Measurements from ENCODE around the gene PIK3C2G.
A peak's percentile ranks its signal among the peaks of the same experiment; 100 is the strongest.

PIK3C2G gene

DNA sequence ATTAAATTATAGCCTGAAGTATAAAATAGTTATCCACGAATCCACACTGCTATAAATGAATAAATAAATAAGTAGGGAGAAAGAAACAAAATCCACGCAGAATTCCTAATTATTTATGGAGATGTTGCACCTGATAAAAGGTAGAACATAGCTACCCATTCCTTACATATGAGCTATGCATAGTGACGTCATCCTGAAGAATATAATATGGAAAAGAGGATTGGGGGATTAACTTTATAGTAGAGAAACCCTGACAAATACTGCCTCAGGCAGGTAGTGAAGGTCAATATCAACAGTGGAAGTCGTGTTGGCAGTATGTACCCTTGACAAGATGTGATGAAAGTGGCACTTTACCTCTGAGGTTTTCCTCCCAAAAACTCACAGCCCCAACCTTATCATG lies 394.0 kb downstream of the PIK3C2G start:
- H3K18ac ChIP-seq (ENCODE audit: low read length) = no peak overlapping the region
- no peak overlapping the region for H3K4me3 ChIP-seq (ENCODE audit: low read length)
- H2BK15ac ChIP-seq (replicated peaks; ENCODE audit: low read depth) = no peak overlapping the region
- WGBS (ENCODE audit: extremely low coverage, insufficient coverage, low lambda C conversion rate) = no CpG with 5 or more reads among the region's 4 CpGs
- no peak overlapping the region for H4K8ac ChIP-seq (ENCODE audit: low read depth, low read length)
- no peak overlapping the region for H2AK5ac ChIP-seq (ENCODE audit: low read length)
- no peak overlapping the region for H3K9ac ChIP-seq (ENCODE audit: low read length)
- no peak for DNase-seq
- H3K36me3 ChIP-seq (ENCODE audit: control insufficient read depth, insufficient read depth, low read length) = no peaks in the 10 kb centered on the region
- no peak overlapping the region for H3K4me2 ChIP-seq (ENCODE audit: low read length)
- no peak overlapping the region for H2BK120ac ChIP-seq (ENCODE audit: low read depth, low read length)
- no peak overlapping the region for H3K27ac ChIP-seq (ENCODE audit: low read depth, low read length)
- peaks cover 2% of the 10 kb centered on the region for H3K4me1 ChIP-seq (ENCODE audit: control insufficient read depth, low read depth, low read length)
- no peak overlapping the region for H2BK5ac ChIP-seq (ENCODE audit: low read length)
- no peaks in the 10 kb centered on the region for H3K79me2 ChIP-seq (ENCODE audit: control insufficient read depth, insufficient read depth, low read length)
- no peaks in the 10 kb centered on the region for H3K79me1 ChIP-seq (ENCODE audit: low read length)
- no peak overlapping the region for H4K5ac ChIP-seq (ENCODE audit: low read length)
- no peaks in the 10 kb centered on the region for H3K27me3 ChIP-seq (ENCODE audit: insufficient read depth, low read length, poor library complexity)
- H3K4ac ChIP-seq (ENCODE audit: low read depth, low read length) = no peak overlapping the region
- H3K23ac ChIP-seq (ENCODE audit: low read length) = no peak overlapping the region
- no peak overlapping the region for H3K56ac ChIP-seq (ENCODE audit: low read length)

DNA sequence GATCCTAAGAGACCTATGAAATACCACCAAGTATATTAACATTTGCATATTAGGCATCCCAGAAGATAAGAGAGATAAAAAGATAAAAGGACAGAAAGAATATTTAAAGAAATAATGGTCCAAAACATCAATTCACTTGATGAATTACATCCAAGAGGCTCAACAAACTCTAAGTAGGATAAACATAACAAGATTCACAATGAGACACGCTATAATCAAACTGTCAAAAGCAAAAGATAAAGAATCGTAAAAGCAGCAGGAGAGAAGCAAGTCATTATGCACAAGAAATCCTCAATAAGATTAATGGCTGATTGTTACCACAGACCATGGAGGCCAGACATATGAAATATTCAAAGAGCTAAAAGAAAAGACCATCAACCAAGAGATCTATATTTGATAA lies 396.9 kb downstream of the PIK3C2G start:
- Histone ChIP-seq H3K4ac (ENCODE audit: low read depth, low read length) (no peak overlapping the region), H4K5ac (ENCODE audit: low read length) (no peak overlapping the region), H3K56ac (ENCODE audit: low read length) (no peak overlapping the region), H3K79me1 (ENCODE audit: low read length) (no peaks in the 10 kb centered on the region), H3K27ac (ENCODE audit: low read depth, low read length) (no peak overlapping the region), H3K9ac (ENCODE audit: low read length) (no peak overlapping the region), H4K8ac (ENCODE audit: low read depth, low read length) (no peak overlapping the region), H3K36me3 (ENCODE audit: control insufficient read depth, insufficient read depth, low read length) (no peaks in the 10 kb centered on the region), H3K4me2 (ENCODE audit: low read length) (no peak overlapping the region), H2BK5ac (ENCODE audit: low read length) (no peak overlapping the region), H3K18ac (ENCODE audit: low read length) (no peak overlapping the region), H3K27me3 (ENCODE audit: insufficient read depth, low read length, poor library complexity) (no peaks in the 10 kb centered on the region), H3K79me2 (ENCODE audit: control insufficient read depth, insufficient read depth, low read length) (no peaks in the 10 kb centered on the region), H3K4me1 (ENCODE audit: control insufficient read depth, low read depth, low read length) (peaks cover 2% of the 10 kb centered on the region), H2BK120ac (ENCODE audit: low read depth, low read length) (no peak overlapping the region), H2BK15ac (replicated peaks; ENCODE audit: low read depth) (no peak overlapping the region), H3K23ac (ENCODE audit: low read length) (no peak overlapping the region), H2AK5ac (ENCODE audit: low read length) (no peak overlapping the region), H3K4me3 (ENCODE audit: low read length) (no peak overlapping the region)
- no CpG with 5 or more reads among the region's 2 CpGs for WGBS (ENCODE audit: extremely low coverage, insufficient coverage, low lambda C conversion rate)
- DNase-seq = peak; percentile 58

DNA sequence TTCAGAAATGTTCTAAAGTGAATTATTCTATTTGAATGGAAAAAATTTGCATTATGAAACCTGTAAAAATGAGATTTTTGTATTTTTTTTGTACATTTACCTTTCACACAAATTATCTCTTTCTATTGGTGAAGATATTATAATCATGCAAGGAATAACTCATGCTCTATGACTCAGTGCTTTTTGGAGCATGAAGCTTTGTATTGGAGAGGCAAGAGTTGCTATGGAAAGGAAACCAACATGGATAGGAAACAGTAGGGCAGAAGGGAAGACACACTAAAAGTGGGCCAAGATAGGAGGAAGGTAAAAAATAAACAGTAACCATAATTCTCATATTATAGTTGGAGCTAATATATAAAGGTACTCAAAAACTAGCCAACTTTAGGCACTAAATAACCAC lies 397.5 kb downstream of the PIK3C2G start:
- Histone ChIP-seq H3K56ac (ENCODE audit: low read length) (no peak overlapping the region), H3K4me3 (ENCODE audit: low read length) (no peak overlapping the region)

DNA sequence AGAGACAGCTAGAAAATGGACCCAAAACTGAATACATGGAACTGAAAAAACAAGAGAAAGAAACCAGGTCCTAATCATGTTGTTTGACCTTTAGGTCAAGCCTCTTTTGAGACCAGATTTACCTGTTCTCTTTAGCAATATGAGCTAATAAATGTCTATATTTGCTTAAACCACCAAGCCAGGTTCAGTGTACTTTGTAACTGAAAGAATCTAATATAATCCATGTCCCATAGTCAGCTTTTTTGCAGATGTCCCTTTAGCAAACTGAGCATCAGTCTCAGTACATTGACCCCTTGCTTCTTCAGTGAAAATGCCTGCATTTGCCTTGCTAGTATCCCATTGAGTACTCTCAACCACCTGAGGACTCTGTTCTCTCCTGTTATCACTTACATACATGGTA lies 414.8 kb downstream of the PIK3C2G start:
- Histone ChIP-seq H3K27ac (ENCODE audit: low read depth, low read length) (no peak overlapping the region), H3K27me3 (ENCODE audit: insufficient read depth, low read length, poor library complexity) (no peaks in the 10 kb centered on the region), H3K4me3 (ENCODE audit: low read length) (no peak overlapping the region), H3K4me1 (ENCODE audit: control insufficient read depth, low read depth, low read length) (no peaks in the 10 kb centered on the region), H3K18ac (ENCODE audit: low read length) (no peak overlapping the region), H3K4me2 (ENCODE audit: low read length) (no peak overlapping the region), H3K36me3 (ENCODE audit: control insufficient read depth, insufficient read depth, low read length) (no peaks in the 10 kb centered on the region), H4K5ac (ENCODE audit: low read length) (no peak overlapping the region), H3K23ac (ENCODE audit: low read length) (no peak overlapping the region), H3K79me2 (ENCODE audit: control insufficient read depth, insufficient read depth, low read length) (no peaks in the 10 kb centered on the region), H2AK5ac (ENCODE audit: low read length) (no peak overlapping the region), H2BK15ac (replicated peaks; ENCODE audit: low read depth) (no peak overlapping the region), H3K4ac (ENCODE audit: low read depth, low read length) (no peak overlapping the region), H4K8ac (ENCODE audit: low read depth, low read length) (no peak overlapping the region), H3K79me1 (ENCODE audit: low read length) (no peaks in the 10 kb centered on the region), H3K56ac (ENCODE audit: low read length) (no peak overlapping the region), H2BK5ac (ENCODE audit: low read length) (no peak overlapping the region), H2BK120ac (ENCODE audit: low read depth, low read length) (no peak overlapping the region), H3K9ac (ENCODE audit: low read length) (no peak overlapping the region)
- DNase-seq = no peak

More for the DNA sequence above, 397.5 kb downstream of the PIK3C2G start:
- no peaks in the 10 kb centered on the region for H3K79me2 ChIP-seq (ENCODE audit: control insufficient read depth, insufficient read depth, low read length)
- no peak overlapping the region for H4K8ac ChIP-seq (ENCODE audit: low read depth, low read length)
- H3K27ac ChIP-seq (ENCODE audit: low read depth, low read length) = no peak overlapping the region
- H4K5ac ChIP-seq (ENCODE audit: low read length) = no peak overlapping the region
- H3K4me2 ChIP-seq (ENCODE audit: low read length) = no peak overlapping the region
- H3K9ac ChIP-seq (ENCODE audit: low read length) = no peak overlapping the region
- DNase-seq = peak; percentile 25
- H2BK120ac ChIP-seq (ENCODE audit: low read depth, low read length) = no peak overlapping the region
- H2AK5ac ChIP-seq (ENCODE audit: low read length) = no peak overlapping the region
- no peaks in the 10 kb centered on the region for H3K79me1 ChIP-seq (ENCODE audit: low read length)
- no peak overlapping the region for H3K4ac ChIP-seq (ENCODE audit: low read depth, low read length)
- H2BK5ac ChIP-seq (ENCODE audit: low read length) = no peak overlapping the region
- no peaks in the 10 kb centered on the region for H3K36me3 ChIP-seq (ENCODE audit: control insufficient read depth, insufficient read depth, low read length)
- no peak overlapping the region for H3K18ac ChIP-seq (ENCODE audit: low read length)
- no peaks in the 10 kb centered on the region for H3K27me3 ChIP-seq (ENCODE audit: insufficient read depth, low read length, poor library complexity)
- H3K23ac ChIP-seq (ENCODE audit: low read length) = no peak overlapping the region
- no peak overlapping the region for H2BK15ac ChIP-seq (replicated peaks; ENCODE audit: low read depth)
- peaks cover 2% of the 10 kb centered on the region for H3K4me1 ChIP-seq (ENCODE audit: control insufficient read depth, low read depth, low read length)

DNA sequence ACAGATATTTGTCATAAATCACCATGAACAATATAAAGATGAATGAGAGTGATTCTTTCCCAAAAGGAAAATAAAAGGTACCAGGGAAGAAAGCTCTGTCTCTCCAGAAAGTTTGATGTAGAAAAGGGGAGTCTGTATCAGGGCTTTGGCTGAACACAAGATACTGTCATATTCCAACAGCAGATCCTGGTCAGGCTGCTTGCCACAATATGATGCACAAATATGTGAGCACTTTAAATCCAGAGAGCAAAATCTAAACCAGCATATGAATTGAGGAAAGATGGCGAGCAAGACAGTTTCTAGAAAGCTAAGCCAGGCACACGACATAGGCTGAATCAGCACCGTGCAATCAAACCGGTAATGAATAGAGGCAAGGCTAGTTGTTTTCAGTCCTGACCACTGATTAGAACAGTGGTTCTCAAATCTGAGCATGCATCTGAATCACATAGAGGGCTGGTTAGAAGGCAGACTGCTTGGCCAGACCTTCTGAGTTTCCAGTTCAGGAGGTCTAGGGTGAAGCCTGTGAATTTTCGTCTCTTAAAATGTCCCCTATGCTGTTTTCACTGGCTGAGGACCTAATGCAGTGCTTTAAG lies 415.8 kb downstream of the PIK3C2G start:
- Histone ChIP-seq H3K4me2 (ENCODE audit: low read length) (no peak overlapping the region), H3K79me2 (ENCODE audit: control insufficient read depth, insufficient read depth, low read length) (no peaks in the 10 kb centered on the region), H3K4ac (ENCODE audit: low read depth, low read length) (no peak overlapping the region), H3K23ac (ENCODE audit: low read length) (no peak overlapping the region), H2AK5ac (ENCODE audit: low read length) (no peak overlapping the region), H2BK5ac (ENCODE audit: low read length) (no peak overlapping the region), H4K8ac (ENCODE audit: low read depth, low read length) (no peak overlapping the region), H3K4me1 (ENCODE audit: control insufficient read depth, low read depth, low read length) (no peaks in the 10 kb centered on the region), H3K79me1 (ENCODE audit: low read length) (no peaks in the 10 kb centered on the region), H3K27ac (ENCODE audit: low read depth, low read length) (no peak overlapping the region), H3K27me3 (ENCODE audit: insufficient read depth, low read length, poor library complexity) (no peaks in the 10 kb centered on the region), H3K36me3 (ENCODE audit: control insufficient read depth, insufficient read depth, low read length) (no peaks in the 10 kb centered on the region), H2BK120ac (ENCODE audit: low read depth, low read length) (no peak overlapping the region), H3K18ac (ENCODE audit: low read length) (no peak overlapping the region), H2BK15ac (replicated peaks; ENCODE audit: low read depth) (no peak overlapping the region), H3K4me3 (ENCODE audit: low read length) (no peak overlapping the region), H3K56ac (ENCODE audit: low read length) (no peak overlapping the region), H4K5ac (ENCODE audit: low read length) (no peak overlapping the region), H3K9ac (ENCODE audit: low read length) (no peak overlapping the region)
- no peak for DNase-seq
- no CpG with 5 or more reads among the region's 5 CpGs for WGBS (ENCODE audit: extremely low coverage, insufficient coverage, low lambda C conversion rate)

DNA sequence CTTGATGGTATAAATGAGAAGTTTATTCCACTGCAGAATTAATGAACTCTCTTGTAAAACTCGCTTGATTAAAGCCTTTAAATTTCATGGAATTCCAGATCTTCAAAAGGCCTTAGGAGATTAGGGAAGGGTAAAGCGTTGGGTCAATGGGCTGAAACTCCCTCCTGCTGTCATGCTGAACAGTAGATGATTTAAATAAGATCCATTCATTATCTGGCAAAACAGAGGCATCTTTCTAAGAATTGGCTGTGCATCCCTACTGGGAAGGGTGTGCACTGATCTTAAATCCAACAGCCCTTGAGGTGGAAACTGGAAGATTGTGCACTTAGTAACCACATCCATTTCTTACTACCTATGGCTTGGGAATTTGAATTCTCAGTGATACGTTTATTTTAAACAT lies 420.5 kb downstream of the PIK3C2G start:
- Histone ChIP-seq H3K79me2 (ENCODE audit: control insufficient read depth, insufficient read depth, low read length) (no peaks in the 10 kb centered on the region), H4K5ac (ENCODE audit: low read length) (no peak overlapping the region), H2BK5ac (ENCODE audit: low read length) (no peak overlapping the region), H3K4me3 (ENCODE audit: low read length) (no peak overlapping the region), H2BK120ac (ENCODE audit: low read depth, low read length) (no peak overlapping the region), H3K4me1 (ENCODE audit: control insufficient read depth, low read depth, low read length) (no peaks in the 10 kb centered on the region), H3K27ac (ENCODE audit: low read depth, low read length) (no peak overlapping the region), H2AK5ac (ENCODE audit: low read length) (no peak overlapping the region), H4K8ac (ENCODE audit: low read depth, low read length) (no peak overlapping the region), H3K27me3 (ENCODE audit: insufficient read depth, low read length, poor library complexity) (no peaks in the 10 kb centered on the region), H3K23ac (ENCODE audit: low read length) (no peak overlapping the region), H3K4ac (ENCODE audit: low read depth, low read length) (no peak overlapping the region), H3K79me1 (ENCODE audit: low read length) (no peaks in the 10 kb centered on the region), H3K9ac (ENCODE audit: low read length) (no peak overlapping the region), H3K18ac (ENCODE audit: low read length) (no peak overlapping the region), H3K56ac (ENCODE audit: low read length) (no peak overlapping the region), H3K36me3 (ENCODE audit: control insufficient read depth, insufficient read depth, low read length) (no peaks in the 10 kb centered on the region), H3K4me2 (ENCODE audit: low read length) (no peak overlapping the region), H2BK15ac (replicated peaks; ENCODE audit: low read depth) (no peak overlapping the region)
- no CpG with 5 or more reads among the region's 3 CpGs for WGBS (ENCODE audit: extremely low coverage, insufficient coverage, low lambda C conversion rate)
- DNase-seq = no peak
